ENCODE measurements around the gene GJB3. TPM values are rescaled to one million over a fixed set of nuclear protein-coding genes. Genes with fewer than 3 reads are reported as not detected.

GJB3 gene
- total and polyA plus RNA-seq, 10 of the 15 experiments (the other 5 are each of a cell fraction or from before 2014, with no cell fraction given), result not detected

GRCh38 chr1:34787461-34788420 lies 6.7 kb downstream of the GJB3 start:
- H3K4me1 ChIP-seq (ENCODE audit: control insufficient read depth, insufficient read depth, low read length), result peaks cover 3% of the 10 kb centered on the region; the same call in 1 of the 2 replicates
- no peaks in the 10 kb centered on the region for H4K20me1 ChIP-seq (ENCODE audit: control insufficient read depth, insufficient read depth)
- ChIA-PET CTCF (interaction anchor here (0.7 to 3.8 kb wide), 8 partner anchors 15 to 371 kb away, joined by 3 to 30 read pairs (median 4); no protein-coding TSS in a partner anchor), SMC1A (ENCODE audit: uncharacterized antibody, unreplicated experiment) (interaction anchor here (0.6 to 1.7 kb wide), 5 partner anchors 10 to 77 kb away, joined by 3 to 8 read pairs (median 5); no protein-coding TSS in a partner anchor), RAD21 (ENCODE audit: unreplicated experiment) (interaction anchor here (1.3 to 1.4 kb wide), 2 partner anchors 65 to 109 kb away, joined by 3 to 6 read pairs; no protein-coding TSS in a partner anchor), POLR2A (no interaction called here)
- WGBS (ENCODE audit: insufficient coverage, insufficient replicate concordance, low lambda C conversion rate, missing lambda C conversion rate), result 11% methylated on average over 9 of the region's 9 CpGs
- in situ Hi-C loops (cut with MboI) (loop anchor here (5.0 kb wide), 1 partner anchor 65 kb away; no protein-coding TSS in a partner anchor), intact Hi-C loops (cut with micrococcal nuclease; ENCODE audit: unreplicated experiment) (no loop called here)
- ATAC-seq (peak; percentile 61), DNase-seq (ENCODE audit: low read depth, low spot score) (no peak), FAIRE-seq (no peak)
- no peak overlapping the region for H3K4me2 ChIP-seq (ENCODE audit: control insufficient read depth, insufficient read depth)
- H3K27me3 ChIP-seq (replicated peaks in 1 of 2; ENCODE audit: control insufficient read depth in 2 of 2, insufficient read depth in 2 of 2, low read length in 1 of 2), result no peaks in the 10 kb centered on the region
- TF ChIP-seq, protein P1, sequence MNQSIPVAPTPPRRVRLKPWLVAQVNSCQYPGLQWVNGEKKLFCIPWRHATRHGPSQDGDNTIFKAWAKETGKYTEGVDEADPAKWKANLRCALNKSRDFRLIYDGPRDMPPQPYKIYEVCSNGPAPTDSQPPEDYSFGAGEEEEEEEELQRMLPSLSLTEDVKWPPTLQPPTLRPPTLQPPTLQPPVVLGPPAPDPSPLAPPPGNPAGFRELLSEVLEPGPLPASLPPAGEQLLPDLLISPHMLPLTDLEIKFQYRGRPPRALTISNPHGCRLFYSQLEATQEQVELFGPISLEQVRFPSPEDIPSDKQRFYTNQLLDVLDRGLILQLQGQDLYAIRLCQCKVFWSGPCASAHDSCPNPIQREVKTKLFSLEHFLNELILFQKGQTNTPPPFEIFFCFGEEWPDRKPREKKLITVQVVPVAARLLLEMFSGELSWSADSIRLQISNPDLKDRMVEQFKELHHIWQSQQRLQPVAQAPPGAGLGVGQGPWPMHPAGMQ (IDR thresholded peaks at IDR 0.05; ENCODE audit: borderline replicate concordance), result no peak
- TF ChIP-seq ESRRA (IDR thresholded peaks at IDR 0.05; ENCODE audit: low read length) (no peak), RAD21 (IDR thresholded peaks at IDR 0.05; ENCODE audit: insufficient read depth, low read depth, low read length) (0 out of 2 replicates have a peak, but pooled peaks have one; percentile 26), SMC3 (IDR thresholded peaks at IDR 0.05; ENCODE audit: borderline replicate concordance, low read length) (peak; percentile 11; the same call in 1 of the 2 replicates)
- TF ChIP-seq, protein P2, sequence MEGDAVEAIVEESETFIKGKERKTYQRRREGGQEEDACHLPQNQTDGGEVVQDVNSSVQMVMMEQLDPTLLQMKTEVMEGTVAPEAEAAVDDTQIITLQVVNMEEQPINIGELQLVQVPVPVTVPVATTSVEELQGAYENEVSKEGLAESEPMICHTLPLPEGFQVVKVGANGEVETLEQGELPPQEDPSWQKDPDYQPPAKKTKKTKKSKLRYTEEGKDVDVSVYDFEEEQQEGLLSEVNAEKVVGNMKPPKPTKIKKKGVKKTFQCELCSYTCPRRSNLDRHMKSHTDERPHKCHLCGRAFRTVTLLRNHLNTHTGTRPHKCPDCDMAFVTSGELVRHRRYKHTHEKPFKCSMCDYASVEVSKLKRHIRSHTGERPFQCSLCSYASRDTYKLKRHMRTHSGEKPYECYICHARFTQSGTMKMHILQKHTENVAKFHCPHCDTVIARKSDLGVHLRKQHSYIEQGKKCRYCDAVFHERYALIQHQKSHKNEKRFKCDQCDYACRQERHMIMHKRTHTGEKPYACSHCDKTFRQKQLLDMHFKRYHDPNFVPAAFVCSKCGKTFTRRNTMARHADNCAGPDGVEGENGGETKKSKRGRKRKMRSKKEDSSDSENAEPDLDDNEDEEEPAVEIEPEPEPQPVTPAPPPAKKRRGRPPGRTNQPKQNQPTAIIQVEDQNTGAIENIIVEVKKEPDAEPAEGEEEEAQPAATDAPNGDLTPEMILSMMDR (IDR thresholded peaks at IDR 0.05 in 2 of 3, conservative IDR thresholded peaks at IDR 0.05 in 1 of 3; ENCODE audit: control insufficient read depth in 2 of 3, extremely low read depth in 1 of 3, insufficient read depth in 1 of 3, low read depth in 3 of 3, low read length in 3 of 3), result peak; percentile 20 to 51 (median 45); a peak in 4 of 6 replicates
- no TSS peak for BruUV-seq (replicated peaks)
- no peak overlapping the region for H3K4me3 ChIP-seq
- H3K79me2 ChIP-seq (ENCODE audit: control insufficient read depth, insufficient read depth, low read length), result no peaks in the 10 kb centered on the region
- no peaks in the 10 kb centered on the region; the same call in 2 of the 3 replicates for H3K9me3 ChIP-seq (replicated peaks; ENCODE audit: control insufficient read depth, insufficient read depth, low read length)
- H3K36me3 ChIP-seq (ENCODE audit: control insufficient read depth in 2 of 2, insufficient read depth in 2 of 2, low read length in 1 of 2), result no peaks in the 10 kb centered on the region
- H3K9ac ChIP-seq (ENCODE audit: control insufficient read depth, insufficient read depth, low read length), result no peak overlapping the region
- no peak overlapping the region for H2AFZ ChIP-seq (ENCODE audit: control insufficient read depth, low read depth, low read length)
- H3K27ac ChIP-seq (ENCODE audit: control insufficient read depth, insufficient read depth), result no peak overlapping the region
